Neuronal stem cell (in vitro differentiated cells): ENCODE results near the gene CHL1.

Source experiments
- DNase-seq: peaks from one replicate; pipeline ENCODE4 v3.0.0-alpha.2; 2013; ENCODE audit warnings: low spot score
- H2AFZ ChIP-seq: one replicate; pipeline ENCODE4 v1.6.1; 2013; ENCODE audit warnings: mild to moderate bottlenecking, low read length, inconsistent platforms
- H2AK5ac ChIP-seq: 2 replicates; pipeline ENCODE4 v1.6.1; 2013; ENCODE audit warnings: low read depth, mild to moderate bottlenecking, inconsistent platforms, low read length, moderate library complexity, mixed read lengths
- H2BK120ac ChIP-seq: 2 replicates; pipeline ENCODE4 v1.6.1; 2013; ENCODE audit warnings: low read depth, mild to moderate bottlenecking, inconsistent platforms, low read length, moderate library complexity, mixed read lengths
- H2BK12ac ChIP-seq: one replicate; pipeline ENCODE4 v1.6.1; 2013; ENCODE audit warnings: low read length, inconsistent platforms
- H2BK15ac ChIP-seq: 2 replicates; pipeline ENCODE4 v1.6.1; 2013; ENCODE audit warnings: mild to moderate bottlenecking, low read length, inconsistent platforms, mixed read lengths
- H2BK5ac ChIP-seq: one replicate; pipeline ENCODE4 v1.6.1; 2013; ENCODE audit warnings: inconsistent platforms, mild to moderate bottlenecking, low read length, moderate library complexity
- H3K14ac ChIP-seq: one replicate; pipeline ENCODE4 v1.6.1; 2013; ENCODE audit warnings: low read length, inconsistent platforms
- H3K18ac ChIP-seq: 2 replicates; pipeline ENCODE4 v1.6.1; 2013; ENCODE audit warnings: low read length, inconsistent platforms
- H3K23ac ChIP-seq: 2 replicates; pipeline ENCODE4 v1.6.1; 2013; ENCODE audit warnings: low read depth, mild to moderate bottlenecking, mixed read lengths, low read length, inconsistent platforms; ENCODE audit not compliant: poor library complexity
- H3K27ac ChIP-seq: replicated peaks from 3 replicates; pipeline ENCODE4 v1.5.1; 2013; ENCODE audit warnings: low read length, inconsistent platforms
- H3K27me3 ChIP-seq, 3 experiments: 2 replicates each; pipeline ENCODE4 v1.6.1; 2013; ENCODE audit warnings: low read length in 3 of 3, mild to moderate bottlenecking in 2 of 3, inconsistent platforms in 1 of 3, low read depth in 1 of 3, mixed read lengths in 1 of 3, moderate library complexity in 1 of 3; ENCODE audit not compliant: control insufficient read depth in 3 of 3, insufficient read depth in 3 of 3
- H3K36me3 ChIP-seq, 2 donors: replicated peaks in 1 of 2; 2 replicates each; pipeline ENCODE4 v1.6.1; 2013; ENCODE audit warnings: low read length in 2 of 2; ENCODE audit not compliant: control insufficient read depth in 2 of 2, insufficient read depth in 2 of 2
- H3K4ac ChIP-seq: 2 replicates; pipeline ENCODE4 v1.6.1; 2013; ENCODE audit warnings: inconsistent platforms, mild to moderate bottlenecking, low read length, moderate library complexity
- H3K4me1 ChIP-seq, 2 donors: 1 replicate in 1 of 2; 2 replicates in 1 of 2; pipeline ENCODE4 v1.6.1; 2013; ENCODE audit warnings: low read length in 2 of 2, low read depth in 1 of 2; ENCODE audit not compliant: control insufficient read depth in 2 of 2, insufficient read depth in 1 of 2
- H3K4me2 ChIP-seq: one replicate; pipeline ENCODE4 v1.6.1; 2013; ENCODE audit warnings: mild to moderate bottlenecking, low read length, inconsistent platforms; ENCODE audit not compliant: insufficient read depth, poor library complexity, severe bottlenecking
- H3K4me3 ChIP-seq, 2 donors: 2 replicates each; pipeline ENCODE4 v1.5.1; 2013; ENCODE audit warnings: low read length in 2 of 2, mild to moderate bottlenecking in 2 of 2, inconsistent platforms in 1 of 2, moderate library complexity in 1 of 2
- H3K79me1 ChIP-seq: one replicate; pipeline ENCODE4 v1.6.1; 2013; ENCODE audit warnings: low read depth, mild to moderate bottlenecking, inconsistent platforms, low read length, moderate library complexity
- H3K9ac ChIP-seq: one replicate; pipeline ENCODE4 v1.6.1; 2013; ENCODE audit warnings: mild to moderate bottlenecking, low read depth, low read length, inconsistent platforms; ENCODE audit not compliant: poor library complexity
- H3K9me3 ChIP-seq, 2 donors: replicated peaks in 1 of 2; 2 replicates each; pipeline versions ENCODE3 to v1.6.1; 2013; ENCODE audit warnings: low read length in 2 of 2, mild to moderate bottlenecking in 2 of 2, inconsistent platforms in 1 of 2, low read depth in 1 of 2, mixed read lengths in 1 of 2, moderate library complexity in 1 of 2; ENCODE audit not compliant: control insufficient read depth in 2 of 2, insufficient read depth in 1 of 2
- H4K8ac ChIP-seq: one replicate; pipeline ENCODE4 v1.6.1; 2013; ENCODE audit warnings: low read depth, mild to moderate bottlenecking, inconsistent platforms, low read length, moderate library complexity
- H4K91ac ChIP-seq: one replicate; pipeline ENCODE4 v1.6.1; 2013; ENCODE audit warnings: low read length, low read depth, mild to moderate bottlenecking, inconsistent platforms; ENCODE audit not compliant: poor library complexity
- WGBS, 2 donors: extraction: QIAGEN DNeasy Blood & Tissue Kit; methylation state at CpG; one replicate each; pipeline ENCODE4 v1.1.7; 2013; ENCODE audit warnings: missing lambda C conversion rate in 2 of 2, mixed read lengths in 1 of 2; ENCODE audit not compliant: insufficient read length in 2 of 2, insufficient replicate concordance in 1 of 2; ENCODE audit errors: extremely low coverage in 2 of 2; 5-methylcytosine and 5-hydroxymethylcytosine counted together

Gene CHL1

GRCh38 chr3:435161-435560 lies 238.6 kb downstream of the CHL1 start:
- no peak overlapping the region for H2AK5ac ChIP-seq
- DNase-seq = no peak
- H3K14ac ChIP-seq = no peak overlapping the region
- no peak overlapping the region for H3K23ac ChIP-seq
- no peaks in the 10 kb centered on the region for H3K9me3 ChIP-seq
- H3K4me2 ChIP-seq = no peak overlapping the region
- H3K36me3 ChIP-seq = no peaks in the 10 kb centered on the region
- no peak overlapping the region for H2BK120ac ChIP-seq
- H3K79me1 ChIP-seq = no peaks in the 10 kb centered on the region
- no peak overlapping the region for H2BK5ac ChIP-seq
- H3K27ac ChIP-seq = no peak overlapping the region
- no CpG with 5 or more reads among the region's 3 CpGs for WGBS, 2 donors
- no peak overlapping the region for H4K91ac ChIP-seq
- no peak overlapping the region for H3K4me3 ChIP-seq
- H3K9ac ChIP-seq = no peak overlapping the region
- H4K8ac ChIP-seq = no peak overlapping the region
- no peak overlapping the region for H2AFZ ChIP-seq
- H3K4ac ChIP-seq = no peak overlapping the region
- no peak overlapping the region for H2BK15ac ChIP-seq
- no peak overlapping the region for H2BK12ac ChIP-seq
- H3K4me1 ChIP-seq = no peaks in the 10 kb centered on the region
- no peaks in the 10 kb centered on the region for H3K27me3 ChIP-seq
- H3K18ac ChIP-seq = no peak overlapping the region

- no peak overlapping the region for H2BK15ac ChIP-seq
- H3K23ac ChIP-seq = no peak overlapping the region
- no peak overlapping the region for H4K91ac ChIP-seq
- no peak for DNase-seq
- H3K9ac ChIP-seq = no peak overlapping the region
- no peaks in the 10 kb centered on the region for H3K27me3 ChIP-seq
- no peak overlapping the region for H2AK5ac ChIP-seq
- H3K18ac ChIP-seq = no peak overlapping the region
- no peak overlapping the region for H3K27ac ChIP-seq
- H4K8ac ChIP-seq = no peak overlapping the region
- no peak overlapping the region for H3K4me2 ChIP-seq
- WGBS, 2 donors = no CpG with 5 or more reads among the region's 2 CpGs
- no peak overlapping the region for H3K4ac ChIP-seq
- no peak overlapping the region for H2BK120ac ChIP-seq
- no peak overlapping the region for H3K14ac ChIP-seq
- H2BK5ac ChIP-seq = no peak overlapping the region
- no peak overlapping the region for H2AFZ ChIP-seq
- H3K79me1 ChIP-seq = no peaks in the 10 kb centered on the region
- no peak overlapping the region for H3K4me3 ChIP-seq
- no peaks in the 10 kb centered on the region for H3K9me3 ChIP-seq
- no peak overlapping the region for H2BK12ac ChIP-seq
- H3K4me1 ChIP-seq = no peaks in the 10 kb centered on the region
- H3K36me3 ChIP-seq = no peaks in the 10 kb centered on the region
Observed at GRCh38 chr3:436053-436452, 239.5 kb downstream of the CHL1 start.

- Histone ChIP-seq H3K27me3 (no peaks in the 10 kb centered on the region), H2AFZ (no peak overlapping the region), H3K18ac (no peak overlapping the region), H4K8ac (no peak overlapping the region), H3K4me1 (no peaks in the 10 kb centered on the region), H3K14ac (no peak overlapping the region), H2BK120ac (no peak overlapping the region), H3K4ac (no peak overlapping the region), H3K36me3 (no peaks in the 10 kb centered on the region), H2BK15ac (no peak overlapping the region), H3K9ac (no peak overlapping the region), H3K9me3 (peaks cover 0 to 2% of the 10 kb centered on the region in 2 donors), H3K23ac (no peak overlapping the region), H3K4me3 (no peak overlapping the region), H3K27ac (no peak overlapping the region), H2BK12ac (no peak overlapping the region), H2BK5ac (no peak overlapping the region), H3K4me2 (no peak overlapping the region), H4K91ac (no peak overlapping the region), H2AK5ac (no peak overlapping the region), H3K79me1 (no peaks in the 10 kb centered on the region)
- no peak for DNase-seq
- WGBS, 2 donors = 100% methylated on average over 2 of the region's 5 CpGs; no CpG with 5 or more reads in 1 of the 2 donors
Observed at GRCh38 chr3:440826-441225, 244.3 kb downstream of the CHL1 start.

- Histone ChIP-seq H3K27ac (no peak overlapping the region), H3K9ac (no peak overlapping the region), H4K8ac (no peak overlapping the region), H3K4ac (no peak overlapping the region), H2AFZ (no peak overlapping the region), H3K9me3 (peaks cover 0 to 2% of the 10 kb centered on the region in 2 donors), H3K79me1 (no peaks in the 10 kb centered on the region), H2BK15ac (no peak overlapping the region), H2BK5ac (no peak overlapping the region), H3K4me2 (no peak overlapping the region), H3K14ac (no peak overlapping the region), H3K4me3 (no peak overlapping the region), H2AK5ac (no peak overlapping the region), H3K27me3 (no peaks in the 10 kb centered on the region), H3K18ac (no peak overlapping the region), H3K23ac (no peak overlapping the region), H4K91ac (no peak overlapping the region), H2BK120ac (no peak overlapping the region), H2BK12ac (no peak overlapping the region), H3K4me1 (no peaks in the 10 kb centered on the region), H3K36me3 (no peaks in the 10 kb centered on the region)
- WGBS, 2 donors = no CpG with 5 or more reads among the region's 2 CpGs
- no peak for DNase-seq
Observed at GRCh38 chr3:445960-446359, 249.4 kb downstream of the CHL1 start.
